Right atrium auricular region (tissue), 2 donors: ENCODE data around the gene MAPK8. TPM values are rescaled to one million over a fixed set of nuclear protein-coding genes. Genes with fewer than 3 reads are reported as not detected.

Experiments
- DNase-seq: peaks from one replicate; pipeline ENCODE4 v3.0.0-alpha.2; 2019; ENCODE audit warnings: low spot score
- H3K27ac ChIP-seq, 2 donors: fragments of 200-600 bp; sonication (generic); 1 replicate in 1 of 2; 2 replicates in 1 of 2; pipeline ENCODE4 v1.5.1; 2016 to 2019
- H3K27me3 ChIP-seq, 2 donors: fragments of 200-600 bp; sonication (generic); one replicate each; pipeline versions ENCODE4 v1.5.1 to v1.6.0; 2017 to 2019
- H3K36me3 ChIP-seq: fragments of 200-600 bp; sonication (generic); one replicate; pipeline ENCODE4 v1.5.1; 2016
- H3K4me1 ChIP-seq, 2 donors: fragments of 200-600 bp; sonication (generic); one replicate each; pipeline versions ENCODE4 v1.5.1 to v1.6.0; 2017 to 2019
- H3K4me3 ChIP-seq, 2 donors: fragments of 200-600 bp; sonication (generic); 1 replicate in 1 of 2; 2 replicates in 1 of 2; pipeline ENCODE4 v1.5.1; 2017 to 2019; ENCODE audit warnings: mild to moderate bottlenecking in 1 of 2, moderate library complexity in 1 of 2
- H3K9me3 ChIP-seq, 2 donors: fragments of 200-600 bp; sonication (generic); one replicate each; pipeline ENCODE4 v1.5.1; 2019
- CTCF ChIP-seq, 2 donors: fragments of 200-600 bp; sonication (generic); IDR thresholded peaks; one replicate each; pipeline ENCODE4 v1.5.1; 2019; ENCODE audit warnings: antibody characterized with exemption in 2 of 2
- total RNA-seq, 2 donors: library from RNA; depleted of rRNA; stranded (reverse); fragments of >200 nt; gene quantifications; one replicate each; pipeline ENCODE4 v1.1.0, GENCODE V29; 2016

The MAPK8 gene
- total RNA-seq, 2 donors from 2014 or later: 22.3 to 26.5 TPM

GRCh38 chr10:48378675-48379074 lies 72.2 kb downstream of the MAPK8 start:
- H3K9me3 ChIP-seq: peaks cover 0 to 4% of the 10 kb centered on the region in 2 donors
- H3K27ac ChIP-seq: no peak overlapping the region
- no peaks in the 10 kb centered on the region for H3K36me3 ChIP-seq
- H3K4me3 ChIP-seq: no peak overlapping the region
- no peaks in the 10 kb centered on the region for H3K27me3 ChIP-seq
- H3K4me1 ChIP-seq: no peaks in the 10 kb centered on the region
- no peak for DNase-seq
- TF ChIP-seq CTCF (IDR thresholded peaks at IDR 0.05): no peak

- no peak for TF ChIP-seq CTCF (IDR thresholded peaks at IDR 0.05)
- no peak overlapping the region for H3K4me3 ChIP-seq
- DNase-seq: no peak
- H3K9me3 ChIP-seq: no peaks in the 10 kb centered on the region
- no peak overlapping the region for H3K27ac ChIP-seq
- no peaks in the 10 kb centered on the region for H3K4me1 ChIP-seq
- no peaks in the 10 kb centered on the region for H3K27me3 ChIP-seq
- no peaks in the 10 kb centered on the region for H3K36me3 ChIP-seq
These were observed 75.5 kb downstream of the MAPK8 start for GRCh38 chr10:48381971-48382370.

GRCh38 chr10:48382982-48383381 lies 76.5 kb downstream of the MAPK8 start:
- TF ChIP-seq CTCF (IDR thresholded peaks at IDR 0.05): no peak
- H3K9me3 ChIP-seq: no peaks in the 10 kb centered on the region
- H3K4me1 ChIP-seq: no peaks in the 10 kb centered on the region
- H3K36me3 ChIP-seq: no peaks in the 10 kb centered on the region
- no peak for DNase-seq
- H3K4me3 ChIP-seq: no peak overlapping the region
- H3K27ac ChIP-seq: no peak overlapping the region
- H3K27me3 ChIP-seq: no peaks in the 10 kb centered on the region

GRCh38 chr10:48383393-48383792 lies 76.9 kb downstream of the MAPK8 start:
- Histone ChIP-seq H3K27ac (no peak overlapping the region), H3K4me3 (no peak overlapping the region), H3K27me3 (no peaks in the 10 kb centered on the region), H3K4me1 (no peaks in the 10 kb centered on the region), H3K9me3 (no peaks in the 10 kb centered on the region), H3K36me3 (no peaks in the 10 kb centered on the region)
- no peak for TF ChIP-seq CTCF (IDR thresholded peaks at IDR 0.05)
- DNase-seq: no peak

GRCh38 chr10:48384699-48384982 lies 78.2 kb downstream of the MAPK8 start:
- Histone ChIP-seq H3K9me3 (no peaks in the 10 kb centered on the region), H3K4me1 (peaks cover 0 to 5% of the 10 kb centered on the region in 2 donors), H3K4me3 (no peak overlapping the region), H3K27ac (no peak overlapping the region), H3K27me3 (no peaks in the 10 kb centered on the region), H3K36me3 (no peaks in the 10 kb centered on the region)
- no peak for TF ChIP-seq CTCF (IDR thresholded peaks at IDR 0.05)
- no peak for DNase-seq

- DNase-seq: no peak
- TF ChIP-seq CTCF (IDR thresholded peaks at IDR 0.05): no peak
- no peaks in the 10 kb centered on the region for H3K36me3 ChIP-seq
- H3K27ac ChIP-seq: no peak overlapping the region
- H3K4me3 ChIP-seq: no peak overlapping the region
- H3K9me3 ChIP-seq: no peaks in the 10 kb centered on the region
- H3K4me1 ChIP-seq: peaks cover 0 to 24% of the 10 kb centered on the region in 2 donors
- no peaks in the 10 kb centered on the region for H3K27me3 ChIP-seq
These were observed 82.8 kb downstream of the MAPK8 start for GRCh38 chr10:48389272-48389671.
